Stimulated activated naive CD4-positive, alpha-beta T cell treated with Interleukin-2 at 50 U/mL for 16 hours (primary cell): ENCODE data around the gene EPN1.
"Not testable (repeated sequence)": the region's sequence is repeated elsewhere in the genome, so short reads cannot be mapped to it uniquely, and the experiment has no call there.

ENCODE experiments used
- DNase-seq: peaks from one replicate; lab custom pipeline; 2025; lab: John Stamatoyannopoulos, UW

The EPN1 gene

DNA sequence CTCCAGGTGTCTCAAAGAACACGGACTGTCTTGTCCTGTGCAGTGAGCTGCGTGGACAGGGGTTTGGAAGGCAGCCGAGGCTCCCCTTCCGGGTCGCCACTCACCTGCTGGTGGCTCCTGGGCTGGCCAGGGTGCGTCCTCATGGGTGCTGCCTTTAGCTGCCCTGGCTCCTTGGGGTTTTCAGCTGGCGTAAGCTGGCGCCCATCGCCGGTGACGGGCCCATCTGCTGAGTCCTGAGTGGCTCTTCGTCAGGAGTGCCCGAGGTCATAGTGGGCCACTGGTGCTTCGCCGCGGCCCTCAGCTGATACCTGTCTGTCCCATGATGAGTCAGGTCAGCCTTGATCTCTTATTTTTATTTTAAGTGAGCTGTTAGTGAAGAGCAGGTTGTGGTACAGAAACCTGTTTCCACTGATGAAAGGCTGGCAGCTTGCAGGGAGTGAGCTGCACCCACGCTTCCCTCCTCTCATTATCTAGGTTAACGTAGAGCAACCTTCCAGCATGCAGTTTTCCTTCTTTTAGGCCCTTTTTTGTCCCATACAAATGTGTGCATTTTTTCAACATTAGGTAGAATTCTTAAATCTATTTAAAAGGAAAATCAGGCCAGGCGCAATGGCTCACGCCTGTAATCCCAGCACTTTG lies 18.4 kb downstream of the EPN1 start:
- no peak for DNase-seq

DNA sequence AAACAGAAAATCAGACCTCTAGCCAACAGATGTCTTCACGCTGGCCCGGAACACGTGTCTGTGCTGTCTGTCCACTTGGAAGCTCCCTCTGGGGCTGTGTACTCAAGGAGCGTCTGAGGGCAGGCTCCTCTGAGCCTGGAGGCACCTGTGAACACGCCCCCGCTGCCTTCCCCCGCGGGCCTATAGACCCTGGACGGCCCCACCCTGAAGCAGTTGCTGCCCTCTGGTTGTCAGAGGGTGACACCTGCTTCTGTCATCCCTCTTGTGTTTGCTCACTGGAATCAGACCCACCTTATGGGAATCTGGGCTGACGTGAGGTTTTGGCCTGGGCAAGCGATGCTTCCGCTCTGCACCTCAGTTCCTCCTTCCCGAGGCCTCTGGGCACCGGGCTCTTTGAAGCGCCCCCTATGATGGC lies 19.2 kb downstream of the EPN1 start:
- no peak for DNase-seq

DNA sequence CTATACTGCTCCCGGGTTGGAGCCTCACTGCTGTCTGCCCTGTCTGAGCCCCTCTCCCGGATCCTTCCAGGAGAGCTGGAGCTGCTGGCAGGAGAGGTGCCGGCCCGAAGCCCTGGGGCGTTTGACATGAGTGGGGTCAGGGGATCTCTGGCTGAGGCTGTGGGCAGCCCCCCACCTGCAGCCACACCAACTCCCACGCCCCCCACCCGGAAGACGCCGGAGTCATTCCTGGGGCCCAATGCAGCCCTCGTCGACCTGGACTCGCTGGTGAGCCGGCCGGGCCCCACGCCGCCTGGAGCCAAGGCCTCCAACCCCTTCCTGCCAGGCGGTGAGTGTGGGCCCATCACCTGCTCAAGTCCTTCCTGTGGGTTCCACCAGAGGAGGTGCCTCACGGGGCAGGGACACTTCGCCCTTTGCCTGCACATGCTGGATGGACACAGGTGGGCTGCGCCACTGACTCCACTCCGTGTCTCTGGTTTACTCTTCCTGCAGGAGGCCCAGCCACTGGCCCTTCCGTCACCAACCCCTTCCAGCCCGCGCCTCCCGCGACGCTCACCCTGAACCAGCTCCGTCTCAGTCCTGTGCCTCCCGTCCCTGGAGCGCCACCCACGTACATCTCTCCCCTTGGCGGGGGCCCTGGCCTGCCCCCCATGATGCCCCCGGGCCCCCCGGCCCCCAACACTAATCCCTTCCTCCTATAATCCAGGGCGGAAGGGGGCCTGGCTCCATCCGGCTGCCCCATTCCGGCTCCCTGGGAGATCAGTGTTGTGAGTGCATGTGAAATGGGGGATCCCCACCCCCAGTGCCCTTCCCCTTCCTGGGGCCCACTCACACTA lies 19.8 kb downstream of the EPN1 start:
- no peak for DNase-seq

DNA sequence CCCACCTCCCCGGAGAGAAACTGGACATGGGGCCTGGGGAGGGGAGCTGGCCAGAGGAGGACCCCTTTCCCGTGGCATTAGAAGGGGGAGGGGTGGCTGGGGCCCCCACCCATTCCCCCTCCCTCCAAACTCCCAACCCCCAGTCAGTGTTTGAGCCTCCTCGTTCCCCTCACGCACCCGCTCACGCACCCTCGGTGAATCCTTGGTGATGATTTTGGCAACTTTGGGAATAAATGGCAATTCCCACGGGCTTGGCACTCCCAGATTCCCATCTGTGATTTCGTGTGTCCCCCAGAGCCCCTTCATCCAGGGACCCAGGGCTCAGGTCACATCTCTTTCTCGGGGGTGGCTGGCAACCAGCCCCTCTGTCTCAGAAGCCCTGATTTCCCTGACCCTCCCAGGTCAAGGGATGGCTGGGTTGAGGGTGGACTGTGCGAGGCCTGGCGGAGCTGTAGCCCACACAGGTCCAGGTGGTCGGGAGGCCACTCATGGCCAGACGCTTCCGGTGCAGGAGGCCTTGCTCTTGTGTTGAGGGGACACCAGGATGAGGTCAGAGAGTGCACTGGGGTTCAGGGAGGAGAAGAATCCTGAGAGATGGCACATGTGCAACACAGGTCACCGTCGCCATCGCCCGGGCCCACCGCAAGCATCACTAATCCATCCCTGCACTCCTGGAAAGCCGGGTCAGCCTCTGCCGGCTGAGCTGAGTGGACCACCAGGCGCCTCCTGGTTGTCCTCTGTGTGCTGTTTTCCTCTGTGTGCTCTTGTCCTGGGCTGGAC lies 20.7 kb downstream of the EPN1 start:
- DNase-seq = no peak

DNA sequence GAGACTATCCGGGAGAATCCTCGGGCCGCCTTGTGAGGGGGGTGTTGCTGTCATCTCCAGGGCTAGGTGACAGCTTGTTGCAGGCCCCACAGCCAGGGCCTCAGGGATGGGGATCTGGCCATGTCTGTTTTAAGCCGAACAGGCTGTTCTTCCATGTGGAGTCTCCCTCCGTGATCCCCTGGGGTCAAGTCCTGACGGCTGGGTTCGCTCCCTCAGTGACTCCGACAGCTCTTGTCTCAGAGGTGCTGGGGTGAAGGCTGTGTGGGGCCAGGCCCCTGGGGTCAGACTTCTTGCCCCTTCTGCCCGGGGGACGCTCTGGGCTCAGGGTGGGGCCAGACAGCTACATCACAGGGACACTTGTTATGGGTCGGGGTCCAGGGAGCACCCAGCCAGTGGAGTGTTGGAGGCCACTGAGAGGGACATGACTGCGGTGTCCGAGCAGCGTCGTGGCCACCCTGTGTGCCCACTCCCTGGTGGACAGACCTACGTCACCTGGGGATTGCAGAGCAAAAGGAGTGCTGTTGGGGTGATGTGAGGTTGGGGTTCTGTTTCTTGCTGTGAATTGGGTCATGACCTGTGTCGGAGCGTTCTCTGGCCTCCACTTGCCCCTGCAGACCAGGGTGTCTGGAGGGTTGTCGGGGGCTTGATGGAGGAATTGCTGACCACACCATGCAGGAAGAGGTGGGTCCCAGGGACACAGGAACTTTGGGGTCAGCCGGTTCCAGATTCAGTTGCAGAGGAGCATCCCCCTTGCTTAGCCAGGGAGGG lies 21.5 kb downstream of the EPN1 start:
- DNase-seq = no peak

DNA sequence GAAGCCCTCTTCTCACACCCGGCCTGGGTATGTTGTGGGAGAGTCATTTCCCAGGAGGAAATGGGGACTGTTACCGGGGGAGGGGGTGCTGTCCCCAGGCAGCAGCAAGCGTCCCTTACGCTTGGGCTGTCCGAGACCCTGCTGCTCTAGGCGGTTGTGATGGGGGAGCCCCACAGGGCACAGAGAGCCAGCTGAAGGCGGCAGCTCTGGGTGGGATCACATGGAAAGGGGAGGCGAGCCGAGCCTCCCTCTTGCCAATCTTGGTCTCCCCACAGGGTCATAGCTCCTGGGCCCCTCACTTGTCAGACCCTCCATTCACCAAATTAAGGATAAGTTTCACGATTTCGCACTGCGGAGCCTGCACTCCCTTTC lies 22.0 kb downstream of the EPN1 start:
- DNase-seq = no peak

DNA sequence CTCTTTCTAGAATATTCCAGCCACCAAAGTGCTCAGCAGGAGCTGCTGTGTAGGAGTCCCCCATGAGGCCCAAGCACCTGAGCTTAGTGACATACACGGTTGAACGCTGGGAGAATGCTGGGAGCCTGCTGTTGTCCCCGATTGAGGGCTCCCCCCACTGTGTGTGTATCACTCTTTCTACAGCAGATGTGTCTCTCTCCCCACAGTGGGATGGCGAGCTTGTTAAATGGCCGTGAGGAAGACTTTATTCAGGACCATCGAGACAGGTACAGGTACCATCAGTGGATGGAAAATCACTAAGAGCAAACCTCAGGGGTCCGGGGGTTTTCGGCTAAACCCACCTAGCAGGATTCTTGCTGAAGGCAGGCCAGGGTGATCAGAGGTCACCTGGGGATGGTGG lies 22.7 kb downstream of the EPN1 start:
- DNase-seq = no peak

DNA sequence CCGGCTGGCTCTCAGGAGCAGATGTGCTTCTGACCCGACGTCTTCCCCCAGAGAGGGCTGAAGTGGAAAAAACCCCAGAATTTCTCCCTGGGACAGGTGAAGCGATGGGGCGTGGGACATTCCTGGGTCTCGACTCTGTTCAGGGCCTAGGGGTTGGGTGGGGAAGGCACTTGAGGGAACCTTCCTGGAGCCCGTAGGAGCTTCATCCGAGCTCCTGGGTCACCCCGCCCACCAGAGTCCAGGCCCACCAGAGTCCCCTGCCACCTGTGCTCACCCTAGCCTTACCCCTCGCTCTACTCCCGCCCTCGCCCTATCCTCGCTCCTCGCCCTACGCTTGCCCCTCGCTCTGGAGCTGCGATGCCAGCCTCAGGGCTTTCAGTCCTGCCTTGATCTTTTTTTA lies 23.2 kb downstream of the EPN1 start:
- DNase-seq = no peak

DNA sequence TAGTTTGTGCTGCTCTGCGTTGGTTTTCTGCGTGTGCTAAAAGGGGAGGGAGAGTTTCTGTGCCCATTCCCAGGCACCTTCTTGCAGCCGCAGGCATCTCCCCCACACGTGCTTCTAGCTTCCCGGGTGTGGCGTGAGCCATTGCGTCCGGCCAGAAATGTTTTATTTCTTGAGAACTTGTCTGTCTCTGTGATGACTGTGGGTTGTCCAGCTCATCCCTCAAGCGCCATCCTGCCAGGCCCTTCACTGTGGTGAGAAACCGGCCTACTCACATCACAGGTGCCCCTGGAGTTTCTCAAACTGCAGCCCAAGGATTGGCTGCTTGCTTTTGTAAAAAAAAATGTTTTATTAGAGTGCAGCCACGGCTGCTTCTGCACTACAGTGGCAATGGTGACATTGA lies 24.2 kb downstream of the EPN1 start:
- DNase-seq = no peak

DNA sequence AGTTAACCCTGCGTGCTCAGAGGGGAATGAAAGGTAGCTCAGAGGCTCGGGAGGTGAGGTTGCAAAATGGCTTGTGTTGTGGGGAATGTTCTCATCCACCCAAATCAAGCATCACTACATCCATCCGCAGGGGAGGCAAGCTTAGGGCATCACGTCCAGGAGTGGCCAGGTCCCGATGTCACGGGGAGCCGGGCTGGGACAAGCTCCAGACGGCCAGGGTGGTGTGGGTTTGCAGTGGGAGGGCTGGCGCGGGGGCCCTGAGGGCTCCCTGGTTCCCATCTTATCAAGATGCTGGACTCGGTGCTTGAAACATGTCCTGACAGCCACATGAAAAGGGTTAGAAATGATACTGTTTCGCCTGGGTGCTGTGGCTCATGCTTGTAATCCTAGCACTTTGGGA lies 25.8 kb downstream of the EPN1 start:
- no peak for DNase-seq

DNA sequence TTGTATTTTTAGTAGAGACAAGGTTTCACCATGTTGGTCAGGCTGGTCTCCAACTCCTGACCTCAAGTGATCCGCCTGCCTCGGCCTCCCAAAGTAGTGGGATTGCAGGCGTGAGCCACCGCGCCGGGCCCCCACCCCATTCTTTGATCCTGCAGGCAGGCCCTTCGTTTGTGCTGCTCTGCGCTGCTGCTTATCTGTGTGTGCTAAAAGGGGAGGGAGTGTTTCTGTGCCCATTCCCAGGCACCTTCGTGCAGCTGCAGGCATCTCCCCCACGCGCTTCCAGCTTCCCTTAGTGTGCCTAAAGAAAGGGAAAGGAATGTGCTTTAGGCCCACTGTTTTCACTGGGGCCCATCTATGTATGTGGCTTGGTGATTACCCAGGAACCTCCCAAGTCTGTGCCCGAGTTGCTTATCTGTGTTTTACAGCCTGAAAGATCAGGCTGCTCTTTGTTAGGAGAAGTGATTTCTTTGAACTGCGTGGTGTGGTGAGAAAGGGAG lies 27.2 kb downstream of the EPN1 start:
- no peak for DNase-seq

DNA sequence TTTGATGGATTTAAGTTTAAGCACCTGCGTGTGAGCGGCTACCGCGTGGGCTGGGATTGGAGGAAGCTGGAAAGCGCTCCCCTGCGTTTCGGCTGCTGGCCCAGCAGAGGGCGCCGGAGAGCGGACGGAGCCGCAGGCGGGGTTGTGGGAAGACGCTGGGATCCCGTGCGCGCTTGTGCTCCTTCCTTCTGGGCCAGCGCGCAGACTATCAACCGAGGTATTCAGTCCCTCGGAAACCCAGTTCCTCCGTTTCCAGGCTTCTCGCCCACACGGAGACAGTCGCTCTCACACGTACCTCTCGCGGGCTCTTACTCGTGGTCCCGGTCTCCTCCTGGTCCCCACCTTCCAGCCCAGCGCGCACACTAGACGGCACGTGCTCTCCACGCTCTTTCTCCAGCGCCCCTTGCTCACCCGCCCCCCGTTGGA lies 28.8 kb downstream of the EPN1 start:
- no peak for DNase-seq

DNA sequence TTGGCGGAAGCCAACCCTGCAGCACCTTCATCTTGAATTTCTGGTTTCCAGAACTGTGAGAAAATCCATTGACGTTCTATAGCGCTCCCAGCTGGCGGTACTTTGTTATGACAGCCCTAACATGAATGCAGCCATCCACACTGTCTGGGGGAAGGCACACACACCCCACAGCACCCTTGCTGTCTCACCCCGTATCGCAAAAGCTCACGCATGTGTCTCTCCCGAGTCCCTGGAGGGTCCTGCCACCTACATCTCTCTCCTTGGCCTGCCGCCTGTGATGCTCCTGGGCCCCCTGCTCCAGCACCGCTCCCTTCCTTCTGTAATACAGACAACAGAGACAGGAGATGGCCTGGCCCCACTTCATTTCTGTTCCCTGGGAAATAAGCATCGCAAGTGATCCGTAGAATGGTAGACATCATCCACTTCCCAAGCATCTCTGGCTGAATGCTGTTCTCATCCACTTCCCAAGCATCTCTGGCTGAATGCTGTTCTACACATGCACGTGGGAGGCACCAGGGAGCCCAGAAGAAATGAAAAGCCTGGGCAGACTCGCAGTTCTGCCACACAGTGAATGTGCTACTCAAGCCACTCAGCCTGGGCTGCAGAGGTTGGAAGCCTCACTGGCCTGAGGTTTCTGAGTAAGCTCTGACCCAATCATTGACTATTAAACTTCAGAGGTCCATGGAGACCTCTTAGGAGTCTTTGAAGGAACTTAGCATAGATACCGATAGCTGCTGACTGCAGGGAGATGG lies 29.6 kb downstream of the EPN1 start:
- DNase-seq = no peak

DNA sequence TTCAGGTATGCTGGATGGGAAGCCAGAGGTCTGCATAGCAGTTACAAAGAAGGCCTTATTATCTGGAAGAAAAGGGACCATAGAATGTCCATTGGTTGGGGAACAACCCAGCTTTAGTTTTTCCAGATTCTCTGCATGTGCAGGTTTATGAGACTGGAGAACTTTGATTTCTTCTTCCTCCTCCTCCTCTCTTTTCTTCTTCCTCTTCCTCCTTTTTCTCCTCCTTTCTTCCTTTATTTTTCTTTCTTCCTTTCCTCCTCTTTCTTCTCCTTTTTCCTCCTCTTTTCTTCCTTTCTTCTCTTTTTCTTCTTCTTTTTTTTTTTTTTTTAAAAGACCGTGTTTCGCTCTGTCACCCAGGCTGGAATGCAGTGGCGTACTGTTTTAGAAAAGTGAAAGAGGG lies 30.9 kb downstream of the EPN1 start:
- no peak for DNase-seq

DNA sequence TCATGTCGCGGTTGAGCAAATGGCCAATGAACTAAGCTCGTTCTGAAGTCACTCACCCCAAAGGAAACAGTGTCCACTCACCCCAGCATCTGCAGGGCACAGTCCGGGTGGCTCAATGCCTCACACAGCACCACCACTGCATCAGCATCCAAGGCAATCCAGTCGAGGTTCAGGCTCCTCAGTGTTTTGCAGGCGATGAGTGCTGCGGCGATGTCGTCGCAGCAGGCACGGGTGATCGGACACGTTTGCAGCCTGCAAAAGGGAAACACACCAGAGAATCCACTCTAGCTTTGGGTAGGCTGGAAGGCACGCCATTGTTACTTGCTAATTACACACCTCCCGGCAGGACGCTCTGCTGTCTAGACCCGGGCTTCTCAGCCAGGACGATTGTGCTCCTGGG lies 36.7 kb downstream of the EPN1 start:
- DNase-seq = no peak

DNA sequence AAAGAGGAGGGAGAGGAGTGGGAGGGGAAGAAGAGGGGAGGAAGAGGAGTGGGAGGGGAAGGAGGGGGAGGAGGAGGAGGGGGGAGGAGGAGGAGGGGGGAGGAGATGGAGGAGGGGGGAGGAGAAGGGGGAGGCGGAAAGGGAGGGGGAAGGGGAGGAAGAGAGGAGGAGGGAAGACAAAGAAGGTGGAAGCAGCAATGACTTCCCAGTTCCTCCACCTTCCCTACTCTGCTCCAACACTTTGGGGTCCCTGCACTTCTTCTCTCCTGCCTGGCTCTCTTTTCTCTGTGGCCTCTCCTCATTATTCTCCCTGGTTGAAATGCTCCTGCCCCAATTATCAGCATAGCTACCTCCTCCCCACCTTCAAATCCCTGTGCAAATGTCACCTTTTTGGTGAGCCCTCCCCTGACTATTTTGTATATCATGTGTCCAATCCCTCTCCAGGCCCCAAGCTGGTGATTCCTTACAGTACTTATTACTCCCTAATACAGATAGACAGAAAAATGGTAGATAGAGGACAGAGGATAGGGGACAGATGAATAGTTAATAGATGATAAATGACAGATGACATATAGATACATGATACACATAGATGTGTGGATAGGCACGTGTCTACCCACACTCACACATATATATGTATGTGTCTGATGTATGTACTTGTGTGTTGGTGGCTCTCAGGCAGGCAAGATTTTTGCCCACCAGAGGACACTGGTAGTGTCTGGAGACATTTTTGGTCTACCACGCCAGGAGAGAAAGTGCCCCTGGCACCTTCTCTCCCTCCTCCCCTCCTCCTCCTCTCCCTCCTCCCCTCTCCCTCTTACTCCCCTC lies 38.0 kb downstream of the EPN1 start:
- no peak for DNase-seq

DNA sequence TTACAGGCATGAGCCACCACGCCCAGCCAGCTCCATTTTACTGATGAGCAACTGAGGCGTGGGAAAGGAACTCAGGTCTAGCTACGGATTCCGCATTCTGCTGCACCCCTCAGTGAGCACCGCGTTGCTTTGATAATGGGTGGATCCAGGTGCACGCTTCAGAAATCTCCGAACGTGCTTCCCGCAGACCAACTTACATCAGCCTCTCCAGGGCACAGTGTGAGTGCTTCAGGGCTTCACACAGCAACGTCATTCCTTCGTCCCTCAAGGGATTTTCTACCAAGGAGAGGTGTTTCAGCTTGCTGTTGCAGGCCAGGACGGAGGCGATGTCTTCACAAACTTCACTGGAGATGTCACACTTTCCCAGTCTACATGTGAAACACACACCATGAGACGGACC lies 41.5 kb downstream of the EPN1 start:
- no peak for DNase-seq

DNA sequence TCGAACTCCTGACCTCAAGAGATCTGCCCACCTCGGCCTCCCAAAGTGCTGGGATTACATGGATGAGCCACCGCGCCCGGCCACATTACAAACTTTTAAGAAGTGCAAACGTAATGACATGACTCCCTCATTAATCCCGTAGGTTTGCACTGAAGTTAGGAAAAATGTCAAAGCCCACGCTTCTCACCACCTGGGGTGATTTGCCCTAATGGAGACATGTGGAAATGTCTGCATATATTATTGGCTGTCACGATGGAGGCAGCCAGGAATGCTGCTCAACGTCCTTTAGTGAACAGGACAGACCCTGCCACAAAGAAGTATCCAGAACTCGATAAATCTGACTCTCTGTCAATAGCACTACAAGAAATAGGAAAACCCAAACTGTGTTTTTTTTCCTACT lies 42.2 kb downstream of the EPN1 start:
- no peak for DNase-seq

DNA sequence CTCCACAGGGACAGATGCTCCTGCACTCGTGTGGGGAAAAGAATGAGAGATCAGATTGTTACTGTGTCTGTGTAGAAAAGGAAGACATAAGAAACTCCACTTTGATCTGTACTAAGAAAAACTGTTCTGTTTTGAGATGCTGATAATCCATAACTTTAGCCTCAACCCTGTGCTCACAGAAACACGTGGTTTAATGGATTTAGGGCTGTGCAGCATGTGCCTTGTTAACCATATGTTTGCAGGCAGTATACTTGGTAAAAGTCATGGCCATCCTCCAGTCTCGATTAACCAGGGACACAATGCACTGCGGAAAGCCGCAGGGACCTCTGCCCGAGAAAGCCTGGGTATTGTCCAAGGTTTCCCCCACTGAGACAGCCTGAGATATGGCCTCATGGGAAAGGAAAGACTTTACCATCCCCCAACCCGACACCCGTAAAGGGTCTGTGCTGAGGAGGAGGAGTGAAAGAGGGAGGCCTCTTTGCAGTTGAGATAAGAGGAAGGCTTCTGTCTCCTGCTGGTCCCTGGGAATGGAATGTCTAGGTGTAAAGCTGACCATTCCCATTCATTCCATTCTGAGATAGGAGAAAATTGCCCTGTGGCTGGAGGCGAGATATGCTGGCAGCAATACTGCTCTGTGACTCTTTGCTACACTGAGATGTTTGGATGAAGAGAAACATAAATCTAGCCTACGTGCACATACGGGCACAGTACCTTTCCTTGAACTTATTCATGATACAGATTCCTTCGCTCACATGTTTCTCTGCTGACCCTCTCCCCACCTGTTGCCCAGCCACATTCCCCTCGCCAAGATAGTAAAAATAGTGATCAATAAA lies 43.1 kb downstream of the EPN1 start:
- not testable (repeated sequence) for DNase-seq
